ENCODE measurements around the gene ADCY3. TPM values are rescaled to one million over a fixed set of nuclear protein-coding genes. Genes with fewer than 3 reads are reported as not detected.

Gene ADCY3
- total RNA-seq, 4 donors from 2014 or later = 14.8 to 48.3 (median 34.3) TPM

GRCh38 chr2:24833821-24834732 lies 86.0 kb downstream of the ADCY3 start:
- Histone ChIP-seq H3K27me3 (no peaks in the 10 kb centered on the region), H3K4me3 (no peak overlapping the region), H3K36me3 (peaks cover 0 to 69% (median 0%) of the 10 kb centered on the region in 3 donors), H3K4me1 (peaks cover 0 to 5% (median 0%) of the 10 kb centered on the region in 3 donors), H3K27ac (no peak overlapping the region), H3K9me3 (no peaks in the 10 kb centered on the region)
- no peak for DNase-seq
- 89 to 93% methylated on average over 6 to 14 of the region's 32 CpGs for WGBS, 2 donors
- no peak for TF ChIP-seq POLR2A (IDR thresholded peaks at IDR 0.05)
- TF ChIP-seq, protein P1, sequence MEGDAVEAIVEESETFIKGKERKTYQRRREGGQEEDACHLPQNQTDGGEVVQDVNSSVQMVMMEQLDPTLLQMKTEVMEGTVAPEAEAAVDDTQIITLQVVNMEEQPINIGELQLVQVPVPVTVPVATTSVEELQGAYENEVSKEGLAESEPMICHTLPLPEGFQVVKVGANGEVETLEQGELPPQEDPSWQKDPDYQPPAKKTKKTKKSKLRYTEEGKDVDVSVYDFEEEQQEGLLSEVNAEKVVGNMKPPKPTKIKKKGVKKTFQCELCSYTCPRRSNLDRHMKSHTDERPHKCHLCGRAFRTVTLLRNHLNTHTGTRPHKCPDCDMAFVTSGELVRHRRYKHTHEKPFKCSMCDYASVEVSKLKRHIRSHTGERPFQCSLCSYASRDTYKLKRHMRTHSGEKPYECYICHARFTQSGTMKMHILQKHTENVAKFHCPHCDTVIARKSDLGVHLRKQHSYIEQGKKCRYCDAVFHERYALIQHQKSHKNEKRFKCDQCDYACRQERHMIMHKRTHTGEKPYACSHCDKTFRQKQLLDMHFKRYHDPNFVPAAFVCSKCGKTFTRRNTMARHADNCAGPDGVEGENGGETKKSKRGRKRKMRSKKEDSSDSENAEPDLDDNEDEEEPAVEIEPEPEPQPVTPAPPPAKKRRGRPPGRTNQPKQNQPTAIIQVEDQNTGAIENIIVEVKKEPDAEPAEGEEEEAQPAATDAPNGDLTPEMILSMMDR (IDR thresholded peaks at IDR 0.05) = no peak
- intact Hi-C loops (cut with DNase I) = no loop called here

DNA sequence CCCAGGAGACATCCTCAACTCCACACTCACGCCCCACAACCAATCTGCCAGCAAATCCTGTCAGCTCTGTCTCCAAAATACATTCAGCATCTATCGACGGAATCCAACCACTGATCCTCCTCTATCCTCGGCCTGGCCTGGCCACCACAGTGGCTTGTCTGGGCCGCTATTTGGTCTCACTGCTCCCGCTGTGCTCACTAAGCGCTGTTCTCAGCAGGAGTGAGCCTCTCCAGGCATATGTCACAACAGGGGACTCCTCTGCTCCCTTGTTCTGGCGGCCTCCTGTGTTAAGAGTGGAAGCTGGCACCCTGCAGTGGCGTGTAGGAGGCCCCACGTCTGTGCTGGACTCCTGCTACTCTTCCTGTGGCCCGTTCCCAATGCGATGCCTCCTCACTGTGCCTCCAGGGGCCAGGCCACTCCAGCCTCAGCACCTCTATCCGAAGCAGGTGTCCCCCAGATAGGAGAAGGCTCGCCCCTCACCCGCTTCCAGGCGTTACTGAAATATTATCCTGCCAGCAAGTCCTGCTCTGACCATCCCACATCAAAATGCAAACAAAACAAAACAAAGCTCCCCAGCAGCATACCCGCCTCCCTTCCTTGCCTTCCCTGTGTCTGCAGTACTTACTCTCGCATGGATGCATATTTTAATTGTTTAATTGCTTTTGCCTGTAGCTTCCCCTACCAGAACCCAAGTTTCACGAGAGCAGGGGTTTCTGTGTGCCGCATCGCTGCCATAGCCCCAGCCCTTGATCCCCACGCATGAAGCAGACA lies 86.9 kb downstream of the ADCY3 start:
- no peak overlapping the region for H3K4me3 ChIP-seq
- no peak overlapping the region for H3K27ac ChIP-seq
- no peak for DNase-seq
- no peak for TF ChIP-seq POLR2A (IDR thresholded peaks at IDR 0.05)
- TF ChIP-seq, protein P1 (IDR thresholded peaks at IDR 0.05) = no peak
- peaks cover 0 to 60% (median 0%) of the 10 kb centered on the region in 3 donors for H3K36me3 ChIP-seq
- H3K9me3 ChIP-seq = no peaks in the 10 kb centered on the region
- peaks cover 0 to 5% (median 1%) of the 10 kb centered on the region in 3 donors for H3K4me1 ChIP-seq
- intact Hi-C loops (cut with DNase I) = no loop called here
- no peaks in the 10 kb centered on the region for H3K27me3 ChIP-seq
- 90 to 95% methylated on average over 21 of the region's 22 CpGs for WGBS, 2 donors

DNA sequence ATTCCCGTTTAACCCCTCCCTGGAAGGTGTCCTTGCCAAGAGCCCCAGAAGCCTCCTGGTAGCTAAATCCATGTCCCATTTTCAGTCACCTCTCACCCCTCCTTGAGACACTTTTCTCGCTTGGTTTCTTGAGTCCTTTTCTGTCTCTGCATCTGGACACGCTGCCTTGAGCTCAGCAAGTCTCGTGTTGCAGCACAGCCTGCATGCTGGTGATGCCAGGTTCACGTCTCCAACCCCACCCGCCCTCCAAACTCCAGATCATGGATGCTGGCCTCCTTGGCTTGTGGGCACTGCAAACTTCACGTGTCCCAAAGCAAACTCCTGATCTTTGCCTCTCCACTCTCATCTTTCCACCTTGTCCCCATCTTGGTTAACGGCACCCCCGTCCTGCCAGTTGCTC lies 87.5 kb downstream of the ADCY3 start:
- Histone ChIP-seq H3K9me3 (no peaks in the 10 kb centered on the region), H3K36me3 (peaks cover 0 to 54% (median 0%) of the 10 kb centered on the region in 3 donors), H3K27me3 (no peaks in the 10 kb centered on the region), H3K27ac (no peak overlapping the region), H3K4me3 (no peak overlapping the region), H3K4me1 (peaks cover 0 to 10% (median 5%) of the 10 kb centered on the region in 3 donors)
- 60 to 76% methylated on average over 9 of the region's 9 CpGs for WGBS, 2 donors
- no peak for TF ChIP-seq POLR2A (IDR thresholded peaks at IDR 0.05)
- TF ChIP-seq, protein P1 (IDR thresholded peaks at IDR 0.05) = no peak
- no peak for DNase-seq
- intact Hi-C loops (cut with DNase I) = no loop called here

DNA sequence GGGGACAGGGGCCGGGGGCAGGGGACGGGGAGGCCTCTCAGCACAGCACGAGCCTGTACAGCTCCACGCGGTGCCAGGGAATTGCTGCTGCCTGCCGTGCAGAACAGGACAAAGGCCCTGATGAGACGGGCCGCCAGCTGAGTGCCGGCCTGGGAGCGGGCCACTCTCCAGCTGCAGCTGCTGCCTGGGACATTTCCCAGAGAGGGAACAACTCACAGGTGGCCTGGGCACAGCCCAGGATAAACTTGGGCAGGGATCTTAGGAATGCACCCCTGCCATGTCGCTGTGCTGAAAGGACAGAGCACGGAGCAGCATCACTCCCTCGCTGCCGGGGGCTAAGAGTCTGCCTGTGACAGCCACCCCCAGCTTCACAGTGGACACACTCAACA lies 88.0 kb downstream of the ADCY3 start:
- no peak for TF ChIP-seq POLR2A (IDR thresholded peaks at IDR 0.05)
- TF ChIP-seq, protein P1 (IDR thresholded peaks at IDR 0.05) = no peak
- Histone ChIP-seq H3K4me1 (peaks cover 0 to 14% (median 8%) of the 10 kb centered on the region in 3 donors), H3K36me3 (peaks cover 0 to 51% (median 0%) of the 10 kb centered on the region in 3 donors), H3K9me3 (no peaks in the 10 kb centered on the region), H3K27me3 (no peaks in the 10 kb centered on the region), H3K27ac (no peak overlapping the region), H3K4me3 (no peak overlapping the region)
- intact Hi-C loops (cut with DNase I) = no loop called here
- DNase-seq = no peak
- WGBS, 2 donors = 47 to 62% methylated on average over 2 to 9 of the region's 14 CpGs

Measured in esophagus squamous epithelium (tissue), 5 donors.